Neural cell (in vitro differentiated cells): ENCODE data around the gene SLC6A6. TPM values are rescaled to one million over a fixed set of nuclear protein-coding genes. Genes with fewer than 3 reads are reported as not detected.

ENCODE experiments used
- H2AFZ ChIP-seq: fragments of 200-600, 300-800 bp; sonication (generic), shearing (Covaris generic); 2 replicates; pipeline ENCODE4 v1.6.0; 2014; ENCODE audit warnings: low read depth, mild to moderate bottlenecking, antibody characterized with exemption, low read length, moderate library complexity
- H3F3A ChIP-seq: fragments of 200-600 bp; shearing (Covaris generic); 2 replicates; pipeline ENCODE4 v1.6.1; 2016; ENCODE audit warnings: mild to moderate bottlenecking, moderate library complexity, mixed read lengths, antibody characterized with exemption, low read length; ENCODE audit not compliant: insufficient read depth, poor library complexity, severe bottlenecking
- H3K27ac ChIP-seq: fragments of 200-600, 300-800 bp; sonication (generic), shearing (Covaris generic); 2 replicates; pipeline ENCODE4 v1.5.1; 2014; ENCODE audit warnings: mild to moderate bottlenecking, low read length, moderate library complexity
- H3K27me3 ChIP-seq: fragments of 300-800, 200-600 bp; sonication (generic), shearing (Covaris generic); 2 replicates; pipeline ENCODE4 v1.6.0; 2014; ENCODE audit warnings: mild to moderate bottlenecking, low read depth, low read length, moderate library complexity; ENCODE audit not compliant: insufficient read depth
- H3K36me3 ChIP-seq: fragments of 300-800, 200-600 bp; sonication (generic), shearing (Covaris generic); 2 replicates; pipeline ENCODE4 v1.5.1; 2014; ENCODE audit warnings: mild to moderate bottlenecking, antibody characterized with exemption, low read length, moderate library complexity; ENCODE audit not compliant: insufficient read depth
- H3K4me2 ChIP-seq: fragments of 300-800, 200-600 bp; sonication (generic), shearing (Covaris generic); 2 replicates; pipeline ENCODE4 v1.6.0; 2014; ENCODE audit warnings: mild to moderate bottlenecking, low read length
- H3K4me3 ChIP-seq: fragments of 300-800, 200-600 bp; sonication (generic), shearing (Covaris generic); 2 replicates; pipeline ENCODE4 v1.5.1; 2014; ENCODE audit warnings: mild to moderate bottlenecking, low read length, moderate library complexity
- H3K79me2 ChIP-seq: fragments of 200-600 bp; shearing (Covaris generic); replicated peaks from 2 replicates; pipeline ENCODE4 v1.6.0; 2014; ENCODE audit warnings: mild to moderate bottlenecking, low read length, moderate library complexity; ENCODE audit not compliant: insufficient read depth
- H3K9ac ChIP-seq: fragments of 300-800, 200-600 bp; sonication (generic), shearing (Covaris generic); 2 replicates; pipeline ENCODE4 v1.6.1; 2016; ENCODE audit warnings: mild to moderate bottlenecking, low read length, mixed read lengths
- H3K9me2 ChIP-seq: fragments of 200-600 bp; shearing (Covaris generic); 2 replicates; pipeline ENCODE4 v1.6.1; 2016; ENCODE audit warnings: mild to moderate bottlenecking, low read length, mixed read lengths; ENCODE audit not compliant: insufficient read depth
- H3K9me3 ChIP-seq: fragments of 200-600, 300-800 bp; sonication (generic), shearing (Covaris generic); 2 replicates; pipeline ENCODE4 v1.6.1; 2016; ENCODE audit warnings: mild to moderate bottlenecking, mixed run types, low read length, moderate library complexity, mixed read lengths
- H4K20me1 ChIP-seq: fragments of 200-600 bp; shearing (Covaris generic); 2 replicates; pipeline ENCODE4 v1.6.1; 2016; ENCODE audit warnings: mild to moderate bottlenecking, mixed run types; ENCODE audit not compliant: insufficient read depth
- EP300 ChIP-seq: fragments of 450-650 bp; conservative IDR thresholded peaks from 2 replicates; pipeline ENCODE4 v1.6.1; 2014; ENCODE audit warnings: antibody characterized with exemption, mild to moderate bottlenecking, moderate library complexity; ENCODE audit not compliant: poor library complexity, severe bottlenecking
- EZH2 ChIP-seq: fragments of 200-600, 300-800 bp; shearing (Covaris generic), sonication (generic); IDR thresholded peaks from 2 replicates; pipeline ENCODE4 v1.6.1; 2014; ENCODE audit warnings: antibody characterized with exemption, low read length, borderline replicate concordance, mild to moderate bottlenecking; ENCODE audit not compliant: insufficient read depth, poor library complexity, severe bottlenecking
- MXI1 ChIP-seq: fragments of 450-650 bp; conservative IDR thresholded peaks from 2 replicates; pipeline ENCODE4 v1.6.1; 2014; ENCODE audit warnings: antibody characterized with exemption, mild to moderate bottlenecking; ENCODE audit not compliant: poor library complexity, severe bottlenecking
- POLR2AphosphoS5 ChIP-seq: IDR thresholded peaks from 2 replicates; pipeline ENCODE4 v1.6.1; 2012
- RAD21 ChIP-seq: fragments of 450-650 bp; conservative IDR thresholded peaks from 2 replicates; pipeline ENCODE4 v1.6.1; 2014; ENCODE audit warnings: antibody characterized with exemption, mild to moderate bottlenecking, moderate library complexity
- SMC3 ChIP-seq: fragments of 450-650 bp; conservative IDR thresholded peaks from 2 replicates; pipeline ENCODE4 v1.6.1; 2014; ENCODE audit warnings: antibody characterized with exemption, mild to moderate bottlenecking, moderate library complexity; ENCODE audit not compliant: poor library complexity
- TAF1 ChIP-seq: IDR thresholded peaks from 2 replicates; pipeline ENCODE4 v1.6.1; 2012; ENCODE audit warnings: low read depth
- polyA plus RNA-seq: library from polyadenylated mRNA; depleted of rRNA; stranded (reverse); fragments of >200 nt; gene quantifications from 2 replicates; pipeline ENCODE4 v1.2.3, GENCODE V29; 2014
- TF ChIP-seq, protein P1 (sequence below): IDR thresholded peaks from 2 replicates; pipeline ENCODE4 v1.6.1; 2012; ENCODE audit warnings: borderline replicate concordance
- TF ChIP-seq, protein P2 (sequence below): fragments of 450-650 bp; IDR thresholded peaks from 2 replicates; pipeline ENCODE4 v1.5.1; 2014; ENCODE audit warnings: antibody characterized with exemption, mild to moderate bottlenecking, moderate library complexity; ENCODE audit not compliant: poor library complexity, severe bottlenecking

Gene SLC6A6
- polyA plus RNA-seq, 1 donor from 2014 or later = 15.9 TPM

DNA sequence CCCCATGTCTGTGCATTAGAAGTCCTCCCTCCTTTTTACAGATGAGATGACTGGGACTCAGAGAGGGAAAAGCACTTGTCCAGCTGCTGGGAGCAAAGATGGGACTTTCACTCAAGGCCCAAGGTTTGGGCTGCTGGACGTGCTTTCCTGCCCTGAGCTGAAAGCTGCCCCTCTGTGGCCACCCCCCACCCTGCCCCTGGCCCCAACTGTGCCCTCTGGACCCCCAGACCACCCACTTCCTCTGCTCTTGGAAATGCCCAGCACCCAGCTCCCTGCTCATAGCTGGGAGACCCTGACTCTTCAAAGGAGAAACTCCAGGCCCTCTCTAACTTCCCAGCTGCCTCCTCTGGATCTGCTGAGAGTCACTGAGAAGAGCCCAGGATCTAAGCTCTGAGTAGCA lies 117.0 kb downstream of the SLC6A6 start:
- no peaks in the 10 kb centered on the region for H3K9me2 ChIP-seq
- H3K36me3 ChIP-seq = no peaks in the 10 kb centered on the region
- no peaks in the 10 kb centered on the region for H3K79me2 ChIP-seq

DNA sequence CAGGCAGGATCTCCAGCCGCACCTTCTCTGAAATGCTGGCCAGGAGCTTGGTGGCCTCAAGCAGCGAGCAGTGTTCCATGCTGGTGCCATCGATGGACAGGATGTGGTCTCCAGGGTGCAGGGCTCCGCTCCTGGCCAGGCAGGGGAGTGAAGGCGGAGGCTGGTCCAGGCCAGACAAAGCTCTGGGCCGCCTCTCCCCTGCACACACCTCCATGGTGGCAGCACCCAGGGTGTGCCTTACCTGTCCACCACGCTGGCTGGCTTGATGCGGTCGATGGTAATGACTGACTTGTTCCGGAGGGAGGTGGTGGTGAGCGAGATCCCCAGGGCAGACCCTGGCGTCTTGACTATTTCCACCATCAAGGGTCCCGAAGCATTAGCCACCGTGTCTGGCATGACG lies 117.7 kb downstream of the SLC6A6 start:
- H3K79me2 ChIP-seq = no peaks in the 10 kb centered on the region
- no peak overlapping the region for H3K27ac ChIP-seq
- TF ChIP-seq EZH2 = no peak
- TF ChIP-seq, protein P1, sequence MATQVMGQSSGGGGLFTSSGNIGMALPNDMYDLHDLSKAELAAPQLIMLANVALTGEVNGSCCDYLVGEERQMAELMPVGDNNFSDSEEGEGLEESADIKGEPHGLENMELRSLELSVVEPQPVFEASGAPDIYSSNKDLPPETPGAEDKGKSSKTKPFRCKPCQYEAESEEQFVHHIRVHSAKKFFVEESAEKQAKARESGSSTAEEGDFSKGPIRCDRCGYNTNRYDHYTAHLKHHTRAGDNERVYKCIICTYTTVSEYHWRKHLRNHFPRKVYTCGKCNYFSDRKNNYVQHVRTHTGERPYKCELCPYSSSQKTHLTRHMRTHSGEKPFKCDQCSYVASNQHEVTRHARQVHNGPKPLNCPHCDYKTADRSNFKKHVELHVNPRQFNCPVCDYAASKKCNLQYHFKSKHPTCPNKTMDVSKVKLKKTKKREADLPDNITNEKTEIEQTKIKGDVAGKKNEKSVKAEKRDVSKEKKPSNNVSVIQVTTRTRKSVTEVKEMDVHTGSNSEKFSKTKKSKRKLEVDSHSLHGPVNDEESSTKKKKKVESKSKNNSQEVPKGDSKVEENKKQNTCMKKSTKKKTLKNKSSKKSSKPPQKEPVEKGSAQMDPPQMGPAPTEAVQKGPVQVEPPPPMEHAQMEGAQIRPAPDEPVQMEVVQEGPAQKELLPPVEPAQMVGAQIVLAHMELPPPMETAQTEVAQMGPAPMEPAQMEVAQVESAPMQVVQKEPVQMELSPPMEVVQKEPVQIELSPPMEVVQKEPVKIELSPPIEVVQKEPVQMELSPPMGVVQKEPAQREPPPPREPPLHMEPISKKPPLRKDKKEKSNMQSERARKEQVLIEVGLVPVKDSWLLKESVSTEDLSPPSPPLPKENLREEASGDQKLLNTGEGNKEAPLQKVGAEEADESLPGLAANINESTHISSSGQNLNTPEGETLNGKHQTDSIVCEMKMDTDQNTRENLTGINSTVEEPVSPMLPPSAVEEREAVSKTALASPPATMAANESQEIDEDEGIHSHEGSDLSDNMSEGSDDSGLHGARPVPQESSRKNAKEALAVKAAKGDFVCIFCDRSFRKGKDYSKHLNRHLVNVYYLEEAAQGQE = no peak
- TF ChIP-seq EP300 = no peak
- no peak for TF ChIP-seq SMC3
- no peak for TF ChIP-seq TAF1
- TF ChIP-seq, protein P2, sequence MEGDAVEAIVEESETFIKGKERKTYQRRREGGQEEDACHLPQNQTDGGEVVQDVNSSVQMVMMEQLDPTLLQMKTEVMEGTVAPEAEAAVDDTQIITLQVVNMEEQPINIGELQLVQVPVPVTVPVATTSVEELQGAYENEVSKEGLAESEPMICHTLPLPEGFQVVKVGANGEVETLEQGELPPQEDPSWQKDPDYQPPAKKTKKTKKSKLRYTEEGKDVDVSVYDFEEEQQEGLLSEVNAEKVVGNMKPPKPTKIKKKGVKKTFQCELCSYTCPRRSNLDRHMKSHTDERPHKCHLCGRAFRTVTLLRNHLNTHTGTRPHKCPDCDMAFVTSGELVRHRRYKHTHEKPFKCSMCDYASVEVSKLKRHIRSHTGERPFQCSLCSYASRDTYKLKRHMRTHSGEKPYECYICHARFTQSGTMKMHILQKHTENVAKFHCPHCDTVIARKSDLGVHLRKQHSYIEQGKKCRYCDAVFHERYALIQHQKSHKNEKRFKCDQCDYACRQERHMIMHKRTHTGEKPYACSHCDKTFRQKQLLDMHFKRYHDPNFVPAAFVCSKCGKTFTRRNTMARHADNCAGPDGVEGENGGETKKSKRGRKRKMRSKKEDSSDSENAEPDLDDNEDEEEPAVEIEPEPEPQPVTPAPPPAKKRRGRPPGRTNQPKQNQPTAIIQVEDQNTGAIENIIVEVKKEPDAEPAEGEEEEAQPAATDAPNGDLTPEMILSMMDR = no peak
- no peak for TF ChIP-seq POLR2AphosphoS5
- TF ChIP-seq RAD21 = no peak
- no peak for TF ChIP-seq MXI1
- H3K4me3 ChIP-seq = no peak overlapping the region
- H3K36me3 ChIP-seq = no peaks in the 10 kb centered on the region
- H3K9ac ChIP-seq = no peak overlapping the region
- H3K9me2 ChIP-seq = no peaks in the 10 kb centered on the region
- H4K20me1 ChIP-seq = no peaks in the 10 kb centered on the region
- no peak overlapping the region for H2AFZ ChIP-seq
- H3K27me3 ChIP-seq = no peaks in the 10 kb centered on the region
- H3K4me2 ChIP-seq = no peak overlapping the region
- no peaks in the 10 kb centered on the region for H3K9me3 ChIP-seq
- H3F3A ChIP-seq = no peaks in the 10 kb centered on the region

More for the DNA sequence above, 117.0 kb downstream of the SLC6A6 start:
- TF ChIP-seq SMC3 = no peak
- no peak for TF ChIP-seq EP300
- TF ChIP-seq, protein P1 = no peak
- TF ChIP-seq MXI1 = no peak
- TF ChIP-seq, protein P2 = no peak
- no peak for TF ChIP-seq RAD21
- no peak for TF ChIP-seq POLR2AphosphoS5
- no peak for TF ChIP-seq EZH2
- no peak for TF ChIP-seq TAF1
- H3K4me2 ChIP-seq = no peak overlapping the region
- H3K9ac ChIP-seq = no peak overlapping the region
- no peaks in the 10 kb centered on the region for H3K27me3 ChIP-seq
- no peaks in the 10 kb centered on the region for H3K9me3 ChIP-seq
- no peak overlapping the region for H2AFZ ChIP-seq
- no peak overlapping the region for H3K4me3 ChIP-seq
- no peak overlapping the region for H3K27ac ChIP-seq
- H4K20me1 ChIP-seq = no peaks in the 10 kb centered on the region
- H3F3A ChIP-seq = no peaks in the 10 kb centered on the region
